HG02885 (cell line): ENCODE measurements around the gene CXorf51A.
"Not testable (repeated sequence)": the region's sequence is repeated elsewhere in the genome, so short reads cannot be mapped to it uniquely, and the experiment has no call there.

ENCODE experiments used
- ATAC-seq: cut with Tn5 transposase; IDR thresholded peaks from one replicate; pipeline ENCODE4 v1.9.1; 2021; ENCODE audit warnings: mild to moderate bottlenecking; ENCODE audit not compliant: unreplicated experiment, poor library complexity

Gene CXorf51A

GRCh38 chrX:146814644-146815043 is at the start of gene CXorf51A:
CXorf51A (minus strand) TSS chrX:146814744; CDS start chrX:146814723, 21 bp downstream.
- not testable (repeated sequence) for ATAC-seq

- ATAC-seq, result no peak
Measured at GRCh38 chrX:146863566-146863965, 49.0 kb upstream of the CXorf51A start.

GRCh38 chrX:146854281-146854680 is 39.7 kb upstream of the CXorf51A start:
- no peak for ATAC-seq

- no peak for ATAC-seq
Measured at GRCh38 chrX:146831994-146832393, 17.4 kb upstream of the CXorf51A start.

GRCh38 chrX:146809471-146809870 is 5.1 kb downstream of the CXorf51A start, which contains the start of gene CXorf51B:
CXorf51B (plus strand) TSS chrX:146809771; CDS start chrX:146809792, 21 bp downstream.
- ATAC-seq, result not testable (repeated sequence)
